Stimulated activated CD8-positive, alpha-beta memory T cell treated with anti-CD3 and anti-CD28 coated beads, Interleukin-15, amount 100 ng/mL, for 24 hours (primary cell): Measurements from ENCODE around the gene GIPC3.
"Not testable (repeated sequence)": the region's sequence is repeated elsewhere in the genome, so short reads cannot be mapped to it uniquely, and the experiment has no call there.

Source experiments
- DNase-seq: peaks from one replicate; pipeline ENCODE4 v3.0.0-alpha.2; 2020; ENCODE audit warnings: low read depth

GIPC3 gene

DNA sequence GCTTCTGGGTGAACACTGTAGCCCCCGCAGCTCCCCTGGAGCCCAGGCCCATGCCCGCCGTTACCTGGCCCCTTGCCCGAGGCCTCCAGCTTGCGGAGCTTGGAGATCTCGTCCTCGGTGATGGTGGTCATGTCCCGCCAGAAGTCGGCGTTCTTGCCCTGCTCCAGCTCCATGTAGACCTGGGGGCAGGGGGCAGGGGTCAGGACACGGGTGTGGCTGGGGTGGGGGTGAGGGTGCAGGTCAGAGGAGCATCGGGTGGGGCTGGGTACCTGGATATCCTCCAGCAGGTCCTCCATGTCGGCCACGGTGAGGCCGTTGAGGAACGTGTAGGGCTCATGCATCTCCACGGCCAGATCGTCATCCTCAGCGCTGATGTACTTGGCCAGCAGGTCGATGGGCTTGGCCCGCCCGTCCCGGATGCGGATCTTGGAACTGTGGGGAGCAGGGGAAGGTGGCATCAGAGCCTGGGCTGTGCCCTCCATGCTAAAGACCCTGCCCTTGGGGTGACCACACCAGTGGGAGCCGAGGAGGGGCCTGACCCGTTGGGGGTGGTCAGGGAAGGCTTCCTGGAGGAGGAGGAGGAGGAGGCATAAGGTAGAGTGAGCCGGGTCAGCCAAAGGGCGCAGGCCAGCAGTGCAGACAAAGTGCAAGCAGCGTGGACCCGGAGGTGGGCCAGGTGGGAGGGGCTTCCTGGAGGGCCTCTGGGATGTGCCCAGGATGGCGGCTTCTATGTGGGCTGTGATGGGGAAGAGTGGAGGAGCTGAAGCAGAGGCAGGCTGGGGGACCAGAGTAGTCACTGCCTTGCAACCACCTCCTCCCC is 33.7 kb downstream of the GIPC3 start:
- DNase-seq = no peak

DNA sequence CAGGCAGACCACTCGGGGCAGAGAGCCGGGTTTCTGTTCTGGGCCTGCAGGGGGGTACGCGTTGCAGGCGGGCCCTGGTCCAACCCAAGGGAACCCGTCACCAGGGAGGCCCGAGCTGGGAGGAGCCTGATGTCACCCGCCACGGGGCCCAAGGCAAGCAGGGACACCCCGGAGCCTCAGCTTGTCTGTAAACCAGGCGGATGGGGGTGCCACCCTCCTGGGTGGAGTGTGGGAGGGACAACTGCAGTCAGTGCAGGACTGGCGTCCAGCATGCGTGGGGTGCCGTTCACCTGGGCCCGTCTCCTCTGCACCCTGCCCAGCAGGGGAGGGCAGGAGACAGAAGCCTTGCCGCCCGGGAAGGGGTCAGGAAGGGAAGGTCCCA is 34.3 kb downstream of the GIPC3 start:
- DNase-seq = no peak

DNA sequence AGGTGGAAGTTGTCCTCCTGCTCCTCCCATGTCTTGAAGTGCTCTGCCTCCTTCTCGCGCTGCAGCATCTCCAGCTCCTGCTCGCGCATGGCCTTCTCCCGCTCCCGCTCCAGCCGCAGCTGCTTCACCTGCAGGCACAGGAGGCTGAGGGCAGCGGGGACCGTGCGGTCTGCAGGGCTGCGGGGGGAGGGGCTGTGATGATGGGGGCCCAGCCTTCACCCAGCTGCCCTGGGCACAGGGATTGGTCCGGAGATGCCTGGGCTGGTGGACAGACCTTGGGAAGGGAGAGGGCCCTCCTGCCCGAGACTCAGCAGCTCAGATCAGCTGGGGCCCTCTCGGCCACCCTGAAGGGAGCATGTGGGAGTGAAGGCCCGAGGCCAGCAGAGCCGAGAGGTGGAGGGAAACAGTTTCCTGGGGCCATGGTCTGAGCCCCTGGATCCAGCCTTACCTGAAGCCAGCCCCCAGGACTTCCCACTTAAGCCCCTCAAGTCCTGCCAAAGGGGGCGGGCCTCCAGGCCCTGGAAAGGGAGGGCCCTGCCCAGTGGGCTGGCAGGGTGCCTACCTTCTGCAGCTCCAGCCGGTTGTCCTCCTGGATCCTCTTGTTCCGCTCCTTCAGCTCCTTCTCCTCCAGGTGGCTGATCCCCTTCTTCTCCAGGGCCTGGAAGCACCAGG is 35.0 kb downstream of the GIPC3 start:
- DNase-seq = no peak

DNA sequence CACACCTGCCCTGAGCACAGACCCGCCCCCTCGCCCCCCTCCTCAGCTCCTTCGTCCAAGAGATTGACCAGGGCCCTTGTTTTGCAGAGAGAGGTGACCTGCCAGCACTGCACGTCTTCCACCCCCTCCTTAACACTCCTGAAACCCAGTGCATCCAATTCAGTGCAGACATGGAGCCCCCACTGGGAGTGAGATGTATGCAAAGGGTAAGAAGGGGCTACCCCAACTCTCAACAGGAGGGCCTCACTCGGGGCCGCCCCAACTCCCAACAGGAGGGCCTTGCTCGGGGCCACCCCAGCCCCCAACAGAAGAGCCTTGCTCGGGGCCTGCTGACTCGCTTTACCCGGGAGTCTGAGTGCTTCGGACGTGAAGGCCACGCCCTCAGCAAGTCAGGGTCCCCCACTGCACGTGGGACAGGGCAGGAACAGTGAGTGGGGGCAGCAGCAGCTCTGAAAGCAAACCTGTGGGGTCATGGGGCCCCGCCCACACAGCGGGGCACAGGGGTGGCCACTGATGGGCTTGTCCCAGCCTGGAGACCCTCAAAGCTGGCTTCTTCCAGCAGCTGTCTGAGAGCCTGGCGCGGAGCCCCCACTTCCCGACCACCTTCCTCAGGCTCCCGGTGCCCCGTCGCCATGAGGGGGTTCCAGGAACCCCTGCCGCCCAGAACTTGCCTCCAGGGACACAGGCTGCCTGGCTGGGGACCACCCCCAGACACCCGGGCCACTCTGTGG is 35.7 kb downstream of the GIPC3 start:
- no peak for DNase-seq

DNA sequence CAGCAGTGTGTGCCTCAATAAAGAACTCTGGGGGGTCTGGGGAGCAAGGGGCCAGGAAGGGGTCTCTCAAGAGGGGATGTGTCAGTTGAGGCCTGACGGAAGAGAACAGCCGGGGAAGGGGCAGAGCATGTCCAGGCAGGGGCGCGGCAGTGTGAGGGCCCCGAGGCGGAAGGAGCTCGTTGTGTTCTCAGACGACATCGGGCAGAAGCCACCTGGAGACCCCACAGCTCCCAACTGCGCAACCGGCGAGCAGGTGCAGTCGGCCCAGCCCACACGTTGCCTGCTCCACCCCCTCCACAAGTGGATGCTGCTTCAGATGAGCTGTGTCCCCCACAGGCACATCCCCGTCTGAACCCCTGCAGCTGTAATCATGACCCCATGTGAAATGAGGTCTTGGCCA is 36.4 kb downstream of the GIPC3 start:
- no peak for DNase-seq

DNA sequence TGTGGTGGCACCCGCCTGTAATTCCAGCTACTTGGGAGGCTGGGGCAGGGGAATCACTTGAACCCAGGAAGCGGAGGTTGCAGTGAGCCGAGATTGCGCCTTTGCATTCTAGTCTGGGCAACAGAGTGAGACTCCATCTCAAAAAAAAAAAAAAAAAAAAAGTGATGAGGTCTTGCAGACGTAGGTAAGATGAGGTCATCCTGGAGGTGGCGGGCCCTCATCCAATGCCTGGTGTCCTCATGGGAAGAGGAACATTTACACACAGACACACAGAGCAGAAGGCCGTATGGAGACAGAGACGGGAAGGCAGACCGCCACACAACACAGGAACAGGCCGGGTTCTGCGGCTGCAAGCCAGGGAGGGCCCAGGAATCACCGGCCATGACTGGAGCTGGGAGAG is 36.9 kb downstream of the GIPC3 start:
- no peak for DNase-seq

GRCh38 chr19:3623716-3624115 is 38.4 kb downstream of the GIPC3 start:
- DNase-seq = no peak

DNA sequence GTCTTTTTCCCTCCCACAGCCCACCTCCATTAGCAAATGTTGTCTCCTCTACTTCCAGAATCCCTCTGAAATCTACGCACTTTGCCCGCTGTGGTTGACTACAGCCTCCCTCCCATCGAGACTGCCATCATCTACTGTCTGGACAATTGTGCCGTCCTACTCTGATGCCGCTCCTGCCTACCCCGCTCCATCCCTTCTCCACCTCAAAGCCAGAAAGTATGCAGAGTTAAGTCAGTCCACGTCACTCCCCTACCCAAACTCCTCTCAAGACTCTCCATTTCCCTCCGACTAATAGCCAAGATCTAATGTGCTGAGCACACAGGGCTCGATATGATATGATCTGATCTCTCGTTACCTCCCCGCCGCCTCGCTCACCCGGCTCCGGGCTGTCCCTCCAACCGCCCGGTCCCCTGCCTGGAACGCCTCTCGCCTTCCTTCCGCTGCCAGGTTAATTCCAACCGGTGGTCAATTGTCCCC is 40.8 kb downstream of the GIPC3 start:
- no peak for DNase-seq

DNA sequence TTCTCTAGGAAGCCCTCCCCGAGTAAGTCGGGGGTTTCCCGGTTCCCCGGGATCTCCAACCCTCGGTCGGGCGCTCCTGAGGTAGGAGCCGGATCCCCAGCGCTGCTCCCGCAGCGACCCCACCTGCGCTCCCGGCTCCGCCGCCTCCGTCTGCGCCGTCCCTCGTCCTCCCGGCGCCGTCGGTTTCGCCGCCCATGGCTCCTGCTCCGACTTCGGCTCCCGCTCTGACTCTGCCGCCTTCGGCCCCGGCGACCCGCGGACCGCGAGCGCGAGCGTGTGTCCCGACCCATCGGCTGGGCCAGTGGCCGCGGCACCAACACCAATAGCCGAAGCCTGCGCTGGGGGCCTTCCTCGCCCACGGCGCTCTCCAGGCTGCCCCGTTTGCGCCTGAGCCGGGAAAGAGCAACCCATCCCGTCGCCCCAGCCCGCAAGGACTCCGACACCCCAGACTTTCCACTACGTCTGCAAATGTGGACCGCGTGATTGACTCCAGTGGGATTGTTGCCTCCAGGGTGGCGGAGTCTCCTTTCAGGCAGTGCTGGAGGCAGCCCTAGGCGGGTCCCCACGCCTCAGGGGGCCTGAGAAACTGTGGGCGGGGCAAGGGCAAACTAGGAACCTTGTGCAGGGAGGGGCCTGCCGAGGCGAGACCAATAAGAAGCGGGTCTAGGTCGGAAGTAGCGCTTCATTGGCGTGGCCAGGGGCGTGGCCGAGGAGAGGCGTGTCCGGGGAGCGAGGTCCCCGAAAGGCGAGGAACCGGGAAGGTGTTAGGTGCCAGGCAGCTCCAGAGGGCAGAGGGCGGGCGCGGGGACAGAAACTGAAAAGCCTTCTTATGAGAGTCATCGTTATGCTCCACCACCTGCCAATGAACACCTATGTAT is 41.4 kb downstream of the GIPC3 start, which contains the start of gene CACTIN:
TSS of gene CACTIN (minus strand) at position 318 of the 878 bp plus-strand sequence. CDS start at position 290, 28 bp downstream.
- DNase-seq = peak; percentile 94

GRCh38 chr19:3627351-3627723 is 42.1 kb downstream of the GIPC3 start:
- no peak for DNase-seq

DNA sequence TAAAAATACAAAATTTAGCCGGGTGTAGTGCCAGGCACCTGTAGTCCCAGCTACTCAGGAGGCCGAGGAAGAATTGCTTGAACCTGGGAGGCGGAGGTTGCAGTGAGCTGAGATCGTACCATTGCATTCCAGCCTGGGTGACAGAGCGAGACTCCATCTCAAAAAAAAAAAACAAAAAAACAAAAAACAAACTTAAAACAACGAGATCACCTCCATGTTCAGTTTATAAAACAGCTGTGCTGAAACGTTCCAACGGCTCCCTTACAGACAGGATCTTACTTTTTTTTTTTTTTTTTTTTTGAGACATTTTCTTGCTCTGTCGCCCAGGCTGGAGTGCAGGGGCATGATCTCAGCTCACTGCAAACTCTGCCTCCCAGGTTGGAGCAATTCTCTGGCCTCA is 43.5 kb downstream of the GIPC3 start:
- DNase-seq = not testable (repeated sequence)

DNA sequence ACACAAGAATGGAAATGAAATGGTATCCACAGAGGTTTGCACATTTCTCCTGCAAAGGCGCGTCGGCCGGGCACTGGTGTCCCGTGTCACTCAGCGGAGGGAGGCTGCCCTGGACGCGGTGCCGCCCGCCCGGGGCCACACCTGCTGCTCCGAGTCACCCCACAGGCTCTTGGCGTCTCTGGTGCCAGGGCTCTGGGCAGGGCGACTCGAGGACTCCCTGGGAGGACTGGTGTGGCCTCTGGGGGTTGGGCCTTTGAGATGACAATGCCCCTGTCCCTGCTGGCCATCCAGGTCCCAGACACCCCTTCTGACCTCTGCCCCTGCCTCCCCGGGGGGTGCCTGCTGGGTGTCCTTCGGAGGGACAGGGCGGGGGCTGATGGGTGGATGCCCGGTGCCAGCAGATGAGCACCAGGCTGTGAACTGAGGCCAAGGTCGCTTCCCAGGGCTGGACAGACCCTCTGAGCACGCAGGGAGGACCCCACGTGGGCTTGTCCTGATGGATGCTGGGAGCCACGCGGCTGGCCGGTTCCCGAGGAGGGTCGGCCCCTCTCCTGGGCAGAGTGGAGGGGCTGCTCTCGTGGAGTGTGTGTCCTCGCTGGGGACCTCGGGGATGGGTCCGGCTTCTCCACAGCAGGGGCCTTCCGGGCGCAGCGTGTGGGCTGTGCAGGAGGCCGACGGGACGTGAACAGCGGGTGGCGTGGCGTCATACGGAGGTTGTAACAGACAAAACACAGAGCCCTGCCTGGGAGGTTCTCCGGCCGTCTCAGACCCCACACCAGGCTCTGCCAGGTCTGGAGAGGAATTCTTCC is 46.0 kb downstream of the GIPC3 start:
- DNase-seq = no peak

DNA sequence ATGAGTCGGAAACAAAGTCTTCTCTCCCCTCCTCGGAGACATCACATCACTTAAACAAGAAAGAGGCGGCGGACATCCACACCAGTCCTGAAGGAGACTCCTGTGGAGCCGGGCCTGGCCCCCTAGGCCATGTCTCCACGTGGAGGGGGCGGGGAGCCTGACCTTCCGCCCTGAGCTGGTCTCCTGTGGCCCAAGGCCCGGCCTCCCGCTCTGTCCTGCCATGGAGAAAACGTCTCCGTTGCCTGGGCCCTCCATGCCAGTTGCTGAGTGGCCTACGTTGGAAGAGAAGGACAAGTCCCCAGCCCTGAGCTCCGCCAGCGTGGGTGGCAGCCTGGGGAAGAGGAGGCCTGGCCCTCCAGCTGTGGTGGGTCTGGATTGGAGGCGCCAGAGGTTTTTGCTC is 46.8 kb downstream of the GIPC3 start:
- no peak for DNase-seq

DNA sequence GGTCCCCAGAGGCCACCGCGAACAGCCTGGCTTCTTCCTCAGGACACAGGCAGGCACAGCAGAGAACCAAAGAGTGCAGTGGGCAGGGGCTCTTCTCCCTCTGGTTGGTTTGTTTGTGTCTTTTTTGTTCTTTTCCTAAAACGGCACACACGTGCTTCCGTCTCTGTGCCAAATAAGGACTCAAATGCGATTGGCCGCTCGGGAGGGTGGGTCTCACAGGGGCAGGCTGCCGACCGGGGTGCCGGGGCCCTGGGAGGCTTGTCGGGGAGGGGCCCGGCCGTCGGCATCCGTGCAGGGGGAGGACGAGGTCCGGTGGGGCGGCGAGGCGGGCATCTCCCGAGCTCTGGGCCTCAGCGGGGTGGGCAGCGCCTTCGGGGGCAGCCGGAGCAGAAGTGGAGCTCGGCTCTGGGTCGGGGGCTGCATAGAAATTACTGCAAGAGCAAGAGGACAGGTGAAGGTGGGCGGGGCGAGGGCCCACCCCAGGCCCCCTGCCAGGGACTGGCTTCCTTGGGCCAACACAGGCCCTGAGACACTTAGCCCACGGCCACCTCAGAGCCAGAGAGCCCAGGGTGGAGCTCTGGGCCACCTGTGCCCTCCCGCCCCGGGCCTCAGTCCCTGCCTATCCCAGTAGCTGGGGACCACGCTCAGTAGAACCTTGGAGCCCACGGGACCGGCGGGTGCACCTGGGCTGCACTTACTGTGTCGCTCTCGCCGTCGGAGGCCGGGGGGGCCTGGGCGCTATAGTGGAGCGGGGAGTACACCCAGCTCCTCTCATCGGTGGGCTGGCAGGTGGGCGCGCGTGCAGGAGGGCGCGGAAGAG is 47.7 kb downstream of the GIPC3 start:
- no peak for DNase-seq

DNA sequence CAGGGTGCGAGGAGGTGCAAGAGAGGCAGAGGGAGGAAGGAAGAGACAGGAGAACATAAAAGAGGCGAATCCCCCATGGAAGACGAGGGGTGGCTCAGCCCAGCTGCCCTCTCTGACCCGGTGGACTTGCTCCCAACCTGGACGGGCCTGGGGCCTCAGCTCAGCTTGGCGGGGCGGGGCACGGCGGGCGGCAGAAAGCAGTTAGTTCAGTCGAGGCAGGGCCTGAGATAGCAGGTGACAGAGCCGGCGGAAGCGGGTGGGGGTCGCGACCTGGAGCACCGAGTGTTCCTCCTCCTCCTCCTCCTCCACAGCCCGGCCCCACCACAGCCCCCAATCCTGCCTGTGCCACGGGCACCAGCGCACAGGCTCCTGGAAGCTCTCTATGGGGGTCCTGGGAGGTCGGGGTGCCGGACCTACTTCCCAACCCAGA is 48.3 kb downstream of the GIPC3 start:
- no peak for DNase-seq

DNA sequence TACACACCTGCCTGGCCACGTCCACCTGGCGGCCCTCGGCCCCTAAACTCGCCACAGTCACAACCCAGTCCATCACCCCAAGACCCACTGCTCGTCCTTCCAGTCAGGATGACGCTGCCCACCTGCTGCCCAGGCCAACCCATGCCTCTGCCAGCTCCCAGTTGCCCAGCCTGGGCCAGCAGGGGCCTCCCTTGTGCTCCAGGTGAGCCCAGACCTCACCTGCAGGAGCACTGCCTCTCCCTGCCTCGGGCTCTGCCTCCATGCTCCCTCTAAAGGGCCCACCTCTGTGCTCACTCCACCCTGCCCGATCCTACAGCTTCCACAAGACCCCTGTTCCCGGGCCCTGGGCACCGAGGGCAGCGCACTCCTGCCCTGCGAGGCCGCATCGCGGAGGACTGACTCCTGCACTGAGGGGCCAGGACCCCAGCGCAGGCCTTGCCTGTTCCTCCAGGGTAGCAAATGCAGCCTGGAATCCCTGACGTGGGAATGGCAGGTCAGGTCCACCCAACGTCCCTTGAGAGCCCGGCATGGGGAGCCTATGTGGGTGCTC is 49.3 kb downstream of the GIPC3 start:
- no peak for DNase-seq

DNA sequence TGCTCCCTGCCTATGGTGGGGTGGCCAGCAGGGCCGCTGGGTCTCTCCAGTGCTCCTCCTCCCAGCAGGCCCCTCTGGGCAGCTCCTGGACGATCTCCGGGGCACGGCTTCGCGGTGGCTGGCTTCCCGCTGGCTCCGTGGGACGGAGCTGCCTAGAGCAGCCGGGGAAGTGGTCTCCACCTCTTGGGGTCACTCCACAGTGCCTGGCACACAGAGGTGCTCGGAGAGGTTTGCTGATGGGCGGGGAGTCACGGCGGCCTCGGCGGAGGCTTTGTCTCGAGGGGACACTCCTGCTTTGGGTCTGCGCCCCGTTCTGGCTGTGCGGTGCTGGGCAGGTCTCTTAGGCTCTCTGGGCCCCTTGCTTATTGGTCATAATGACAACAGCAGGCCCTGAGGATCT is 51.2 kb downstream of the GIPC3 start:
- DNase-seq = no peak

DNA sequence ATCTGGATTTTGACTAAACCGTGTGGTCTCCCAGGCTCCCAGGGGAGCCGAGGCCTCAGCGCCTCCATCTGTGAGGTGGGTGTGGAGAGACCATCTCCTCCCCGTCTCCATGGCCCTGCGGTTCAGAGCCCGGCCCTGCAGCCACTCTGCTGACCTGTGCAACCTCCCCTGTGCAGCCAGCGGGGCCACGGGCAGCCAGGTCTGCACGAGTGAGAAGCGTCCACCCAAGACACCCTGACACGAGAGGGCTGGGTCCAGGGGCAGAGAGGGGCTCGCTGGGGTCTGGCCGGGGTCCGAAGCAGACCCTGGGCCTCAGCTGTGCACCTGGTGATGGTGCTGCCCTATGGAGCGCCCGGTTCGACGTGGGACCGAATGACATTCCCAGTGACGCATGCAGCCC is 51.7 kb downstream of the GIPC3 start:
- DNase-seq = no peak

- DNase-seq = no peak
These were observed 52.3 kb downstream of the GIPC3 start for GRCh38 chr19:3637621-3638020.
